ENCODE results near the gene CNTNAP2.
"Not testable (repeated sequence)": the region's sequence is repeated elsewhere in the genome, so short reads cannot be mapped to it uniquely, and the experiment has no call there.

CNTNAP2 gene

DNA sequence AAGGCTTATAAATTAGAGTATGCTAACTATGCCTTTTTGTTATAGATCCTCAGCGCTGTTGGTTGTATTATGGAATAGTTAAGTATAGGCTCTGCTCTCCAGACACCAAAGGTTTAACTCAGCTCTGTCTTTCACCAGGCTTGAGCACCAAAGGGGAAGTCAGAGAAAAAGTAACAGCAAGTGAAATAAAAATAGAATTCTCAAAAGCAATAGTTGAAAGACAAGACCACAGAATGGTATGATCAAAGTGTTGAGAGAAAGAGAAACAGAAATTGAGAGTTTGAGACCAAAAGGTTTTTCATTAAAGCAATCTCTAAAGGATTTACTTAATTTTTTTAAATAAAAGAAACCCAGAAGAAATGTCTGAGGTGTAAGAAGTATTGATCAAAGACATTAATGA lies 1944.1 kb downstream of the CNTNAP2 start:
- no peak for FAIRE-seq

DNA sequence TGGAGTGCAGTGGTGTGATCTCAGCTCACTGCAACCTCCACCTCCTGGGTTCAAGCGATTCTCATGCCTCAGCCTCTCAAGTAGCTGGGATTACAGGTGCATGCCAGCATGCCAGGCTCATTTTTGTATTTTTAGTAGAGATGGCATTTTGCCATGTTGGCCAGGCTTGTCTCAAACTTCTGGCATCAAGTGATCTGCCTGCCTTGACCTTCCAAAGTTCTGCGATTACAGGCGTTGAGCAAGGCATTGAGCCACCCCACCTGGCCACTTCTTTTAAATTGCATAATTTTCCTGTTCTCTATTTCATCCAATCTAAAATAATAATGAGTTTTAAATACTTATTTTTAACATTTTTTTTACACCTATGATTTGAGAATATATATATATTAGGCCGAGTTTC lies 1961.5 kb downstream of the CNTNAP2 start:
- FAIRE-seq: not testable (repeated sequence)

DNA sequence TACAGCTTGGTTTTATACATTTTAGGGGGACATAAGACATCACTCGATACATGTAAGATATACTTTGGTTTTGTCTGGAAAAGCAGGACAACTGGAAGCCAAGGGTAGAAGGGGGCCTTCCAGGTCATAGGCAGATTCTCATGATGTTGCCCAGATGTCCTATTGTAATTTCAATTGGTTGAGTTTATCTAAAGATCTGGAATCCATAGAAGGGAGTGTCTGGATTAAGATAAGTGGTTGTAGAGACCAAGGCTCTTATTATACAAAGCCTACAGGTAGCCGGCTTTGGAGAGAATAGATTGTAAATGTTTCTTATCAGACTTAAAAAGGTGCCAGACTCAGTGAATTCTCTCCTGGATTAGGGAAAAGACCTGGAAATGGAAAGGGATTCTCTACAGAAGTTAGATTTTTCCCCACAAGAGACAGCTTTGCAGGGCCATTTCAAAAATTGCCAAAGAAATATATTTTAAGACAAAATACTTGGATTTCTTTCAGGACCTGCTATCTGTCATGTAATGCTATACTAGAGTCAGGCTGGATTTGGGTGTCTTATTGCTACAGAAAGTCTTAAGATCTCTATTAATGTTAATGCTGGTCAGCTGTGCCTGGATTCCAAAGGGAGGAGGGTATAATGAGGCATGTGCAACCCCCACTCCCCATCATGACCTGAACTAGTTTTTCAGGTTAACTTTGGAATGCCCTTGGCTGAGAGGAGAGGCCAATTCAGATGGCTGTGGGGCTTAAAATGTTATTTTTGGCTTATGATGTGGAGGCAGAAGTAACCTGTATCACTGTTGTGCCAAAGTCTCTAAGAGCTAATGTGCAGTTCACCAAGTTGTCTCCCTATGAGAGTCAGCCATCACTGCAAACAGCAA lies 1962.8 kb downstream of the CNTNAP2 start:
- FAIRE-seq: no peak

DNA sequence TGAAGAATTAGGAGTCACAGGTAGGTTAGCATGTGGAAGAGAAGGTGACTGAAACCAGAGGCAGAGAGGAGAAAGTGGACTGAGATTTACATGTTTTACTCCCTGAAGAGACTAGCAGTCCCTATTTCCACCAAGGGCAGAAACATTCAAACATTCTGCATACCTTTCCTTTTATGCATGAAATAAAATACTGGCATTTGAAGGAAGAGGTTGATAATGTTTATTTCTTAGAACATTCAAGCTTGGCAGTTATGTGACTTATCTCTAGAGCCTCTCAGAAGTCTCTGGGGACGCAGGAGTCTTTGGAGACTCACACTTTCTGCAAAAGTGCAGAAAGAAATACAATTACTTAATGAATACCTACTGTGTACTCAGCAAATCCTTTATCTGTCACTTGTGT lies 1966.8 kb downstream of the CNTNAP2 start:
- FAIRE-seq: no peak

DNA sequence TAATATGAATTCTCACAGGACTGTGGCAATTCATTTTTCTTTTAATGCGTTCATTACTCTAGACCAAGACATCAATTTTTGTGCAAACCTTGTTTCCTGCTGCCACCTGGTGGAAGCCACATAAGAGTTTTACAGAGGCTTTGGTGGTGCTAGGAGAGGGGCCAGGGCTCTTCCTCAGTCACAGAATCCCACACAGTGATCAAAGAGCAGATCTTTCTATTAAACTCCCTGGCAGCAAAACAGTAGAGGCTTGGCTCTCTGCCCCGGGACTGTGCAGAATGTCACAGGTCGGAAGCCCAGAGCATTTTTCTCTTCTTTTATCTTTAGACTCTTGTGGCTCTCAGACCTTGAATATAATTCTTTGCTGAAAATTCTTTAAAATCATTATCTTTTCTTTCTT lies 1967.5 kb downstream of the CNTNAP2 start:
- FAIRE-seq: no peak

DNA sequence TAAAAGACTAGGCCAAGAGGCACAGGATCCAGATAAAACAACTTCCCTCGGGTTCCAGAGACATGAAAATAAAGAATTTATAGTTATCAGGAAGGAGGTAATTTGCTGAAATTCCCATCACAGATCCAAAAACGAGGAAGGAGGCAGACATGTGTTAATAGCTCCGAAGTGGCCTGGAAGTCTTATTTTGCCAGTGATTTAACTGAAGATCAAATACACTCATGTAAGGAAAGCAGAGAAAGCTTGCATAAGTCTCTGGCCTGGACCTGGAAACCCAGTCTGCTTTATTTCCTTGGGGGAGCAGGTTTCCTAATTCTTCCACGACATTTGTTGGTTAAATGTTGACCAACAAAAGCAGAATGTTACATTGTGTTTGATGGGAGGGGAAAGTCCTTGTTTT lies 1975.3 kb downstream of the CNTNAP2 start:
- no peak for FAIRE-seq

DNA sequence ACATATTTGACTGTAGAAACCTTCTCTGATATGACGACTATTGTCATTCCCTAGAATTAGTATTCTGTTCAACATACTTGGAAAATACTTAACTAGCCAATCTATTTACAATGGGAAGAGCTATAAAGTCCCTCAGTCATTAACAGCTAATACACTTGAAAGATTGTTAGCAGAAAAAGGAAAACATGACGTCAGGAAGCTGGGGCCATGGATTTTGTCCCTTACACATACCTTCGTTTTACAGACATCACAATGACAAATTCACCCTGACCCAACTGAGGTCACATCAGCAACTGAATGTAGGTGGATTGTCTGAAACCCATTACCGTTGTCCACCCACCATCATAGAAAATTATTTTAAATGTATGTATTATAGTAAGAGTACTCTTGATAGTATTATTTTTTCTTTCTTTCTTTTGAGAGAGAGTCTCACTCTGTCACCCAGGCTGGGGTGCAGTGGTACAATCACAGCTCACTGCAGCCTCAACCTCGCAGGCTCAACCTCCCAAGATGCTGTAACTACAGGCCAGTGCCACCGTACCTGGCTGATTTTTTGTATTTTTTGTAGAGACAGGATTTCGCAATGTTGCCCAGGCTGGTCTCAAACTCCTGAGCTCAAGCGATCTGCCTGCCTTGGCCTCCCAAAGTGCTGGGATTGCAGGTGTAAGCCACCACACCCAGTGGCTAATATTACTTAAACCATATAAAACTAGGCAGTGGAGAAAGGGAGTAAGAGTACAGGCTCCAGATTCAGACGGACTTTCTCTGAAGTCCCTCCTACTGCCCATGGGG lies 1977.0 kb downstream of the CNTNAP2 start:
- no peak for FAIRE-seq

DNA sequence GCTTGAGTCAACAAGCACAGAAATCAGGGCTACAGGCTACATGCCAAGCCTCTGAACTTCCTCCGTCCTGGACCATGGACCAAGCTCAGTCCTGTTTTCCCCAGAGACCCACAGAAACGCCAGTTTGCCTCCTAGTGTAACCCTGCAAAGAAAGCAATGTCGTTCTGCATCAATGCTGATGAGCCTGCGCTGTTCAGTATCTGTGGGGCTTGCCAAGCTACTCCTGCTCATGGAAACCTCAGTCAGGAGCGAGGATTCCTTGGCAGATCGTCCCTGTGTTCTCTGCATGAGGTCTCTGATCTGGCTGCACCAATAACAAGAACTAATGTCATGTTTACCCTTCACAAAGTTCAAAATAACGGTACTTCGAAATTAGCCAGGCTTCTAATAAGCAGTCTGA lies 1978.5 kb downstream of the CNTNAP2 start:
- no peak for FAIRE-seq

DNA sequence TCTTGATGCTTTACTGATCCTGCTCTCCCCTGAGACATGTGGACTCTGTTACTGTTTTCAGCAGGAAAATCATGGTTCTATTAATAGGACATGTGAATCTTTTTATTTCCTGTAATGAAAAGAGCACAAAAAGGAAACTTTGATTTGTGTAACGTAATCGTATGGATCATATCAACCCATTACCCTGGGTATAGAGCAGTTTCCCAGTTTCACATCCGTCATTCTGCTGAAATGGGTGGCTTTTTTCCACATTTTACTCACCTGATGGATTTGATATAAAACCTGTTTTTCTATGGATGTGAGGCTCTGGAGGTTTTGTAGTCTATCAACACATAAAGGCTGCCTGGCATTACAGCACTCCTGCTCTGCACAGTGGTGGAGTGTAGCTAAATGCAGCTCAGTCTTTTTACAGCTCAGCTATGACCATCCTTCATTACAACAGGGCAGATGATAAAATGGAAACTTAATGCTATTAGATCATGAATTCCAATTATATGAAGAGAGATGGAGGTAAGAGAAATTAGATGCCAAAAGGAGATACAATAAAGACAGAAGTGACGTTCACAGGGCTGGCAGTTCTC lies 1987.6 kb downstream of the CNTNAP2 start:
- no peak for FAIRE-seq

DNA sequence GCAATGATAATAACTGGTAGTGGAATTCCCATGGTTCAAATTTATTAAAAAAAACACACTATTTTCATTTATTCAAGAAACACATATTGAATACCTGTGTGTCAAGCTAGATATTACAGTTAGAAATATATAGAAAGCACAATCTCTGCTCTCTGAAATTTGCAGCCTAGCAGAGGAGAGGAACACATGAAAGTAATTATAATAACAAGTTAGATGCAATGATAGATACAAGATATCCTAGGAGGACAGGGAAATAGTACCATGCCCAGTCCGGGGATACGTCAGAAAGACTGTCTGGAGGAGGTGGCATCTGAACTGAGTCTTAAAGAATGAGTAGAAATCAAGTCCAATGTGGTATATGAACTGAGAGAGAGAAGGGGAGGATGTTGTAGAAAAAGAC lies 1988.3 kb downstream of the CNTNAP2 start:
- FAIRE-seq: no peak

DNA sequence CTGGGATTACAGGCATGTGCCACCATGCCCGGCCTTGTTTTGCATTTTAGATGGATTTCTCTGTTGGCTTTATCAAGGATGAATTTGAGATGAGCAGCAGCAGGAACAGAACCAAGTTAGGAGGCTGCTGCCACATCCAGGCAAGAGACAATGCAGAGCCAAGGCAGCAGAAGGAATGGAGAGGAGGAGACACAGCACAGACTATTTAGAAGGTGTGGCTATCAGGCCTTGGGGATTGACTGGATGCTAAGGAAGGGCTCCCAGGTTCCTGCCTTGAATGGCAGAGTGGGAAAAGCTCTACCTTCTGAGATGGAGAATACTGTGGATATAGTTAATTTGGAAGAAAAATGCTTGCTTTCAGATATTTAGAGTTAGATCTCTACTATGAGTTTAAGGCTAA lies 1989.3 kb downstream of the CNTNAP2 start:
- no peak for FAIRE-seq

DNA sequence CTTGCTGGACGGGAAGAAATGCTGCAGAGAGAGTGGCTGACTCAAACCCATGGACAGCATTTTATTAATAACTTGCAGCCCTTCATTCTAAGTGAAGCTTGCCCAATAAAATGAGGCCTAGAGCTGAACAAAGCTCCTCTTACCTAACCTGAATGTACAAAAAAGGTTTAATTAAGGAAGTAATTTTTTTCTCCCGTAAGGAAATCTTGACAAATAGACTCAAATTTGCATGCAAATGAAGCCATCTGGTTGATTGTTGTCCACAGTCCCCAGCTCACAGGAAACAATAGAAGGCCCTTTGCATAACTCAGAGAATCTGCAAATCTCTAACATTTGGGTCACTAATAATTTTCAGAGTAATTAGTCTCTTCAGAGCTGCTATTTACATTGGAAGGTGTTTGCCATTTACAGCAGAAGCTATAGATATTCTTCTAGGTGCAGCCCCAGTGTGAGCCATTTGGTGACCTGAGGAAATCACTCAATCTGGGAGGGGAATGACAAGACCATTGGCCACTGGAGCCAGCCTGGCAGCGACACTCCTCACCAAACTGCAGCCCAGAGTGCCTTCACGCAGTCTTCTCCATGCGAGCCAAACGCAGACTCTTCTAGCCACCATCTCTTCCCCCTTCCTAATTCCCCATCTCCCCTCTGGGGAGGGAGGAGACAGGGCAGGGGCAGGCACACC lies 1991.0 kb downstream of the CNTNAP2 start:
- FAIRE-seq: no peak

DNA sequence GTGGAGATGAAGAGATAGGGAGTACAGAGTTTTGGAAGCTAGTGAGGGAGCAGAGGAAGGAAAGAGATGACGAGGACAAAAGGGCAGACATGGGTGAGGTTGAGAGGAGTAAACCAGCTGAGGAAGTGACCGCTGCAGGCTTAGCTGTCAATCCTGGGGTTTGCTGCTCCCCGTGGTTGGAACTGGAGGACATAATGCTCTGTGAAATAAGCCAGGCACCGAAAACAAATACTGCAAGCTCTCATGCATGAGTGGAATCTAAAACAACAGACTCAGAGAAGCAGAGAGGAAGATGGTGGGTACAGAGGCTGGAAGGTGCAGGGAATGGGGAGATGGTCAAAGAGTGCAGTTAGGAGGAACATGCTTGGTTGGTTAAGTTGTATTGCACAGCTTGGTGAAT lies 1991.8 kb downstream of the CNTNAP2 start:
- FAIRE-seq: no peak

DNA sequence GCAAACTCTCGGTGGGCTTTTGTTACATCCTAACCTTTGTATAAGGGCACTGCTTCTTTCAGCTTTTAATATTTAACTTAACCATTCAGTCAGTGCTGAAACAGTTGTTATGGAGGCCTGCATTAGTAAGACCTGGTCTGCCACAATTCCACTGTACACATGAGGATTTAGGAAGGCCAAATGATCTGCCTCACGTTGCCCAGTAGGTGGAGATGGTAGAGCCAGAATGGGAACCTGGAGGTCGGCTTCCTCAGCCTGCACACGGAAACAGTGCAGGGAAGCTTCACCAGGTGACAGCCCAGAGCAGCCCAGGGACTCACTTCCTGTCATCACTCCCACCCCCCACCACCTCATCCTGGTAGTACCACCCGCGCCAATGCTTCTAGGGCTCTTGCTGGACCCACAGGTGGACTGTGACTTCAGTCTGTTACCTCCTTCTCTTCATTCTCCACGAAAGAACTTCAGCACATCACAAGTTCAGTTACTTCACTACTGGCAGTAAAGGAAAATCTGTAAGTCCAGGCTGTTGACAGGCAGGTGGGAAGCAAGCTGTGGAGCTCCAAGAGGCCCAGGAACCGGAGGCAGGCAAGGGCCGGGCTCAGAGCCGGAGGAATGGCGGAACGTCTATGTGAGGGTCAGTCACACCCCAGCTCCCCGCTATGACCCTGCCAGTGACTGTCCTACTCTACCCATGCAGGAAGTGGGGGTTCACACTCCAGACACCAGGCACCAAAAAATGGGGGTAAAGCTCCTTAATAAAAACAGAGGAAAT lies 1993.7 kb downstream of the CNTNAP2 start:
- FAIRE-seq: no peak

DNA sequence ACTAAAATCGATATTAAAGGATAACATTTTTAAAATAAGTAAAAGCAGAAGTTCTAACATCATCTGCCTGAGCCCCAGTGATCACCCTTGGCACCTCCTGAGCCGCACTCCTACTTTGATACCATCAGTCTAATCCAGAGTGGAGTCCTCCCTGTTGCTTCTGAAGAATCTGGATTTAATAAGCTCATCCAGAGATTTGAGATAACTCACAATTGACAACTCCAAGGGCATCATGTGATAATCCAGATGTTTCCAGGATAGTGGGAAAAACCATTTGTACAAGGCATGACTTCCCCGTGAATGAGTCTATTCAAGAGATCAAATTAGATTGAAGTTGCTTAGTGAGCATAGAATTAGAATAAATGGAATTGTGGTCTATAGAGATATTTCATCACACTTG lies 1998.2 kb downstream of the CNTNAP2 start:
- no peak for FAIRE-seq

DNA sequence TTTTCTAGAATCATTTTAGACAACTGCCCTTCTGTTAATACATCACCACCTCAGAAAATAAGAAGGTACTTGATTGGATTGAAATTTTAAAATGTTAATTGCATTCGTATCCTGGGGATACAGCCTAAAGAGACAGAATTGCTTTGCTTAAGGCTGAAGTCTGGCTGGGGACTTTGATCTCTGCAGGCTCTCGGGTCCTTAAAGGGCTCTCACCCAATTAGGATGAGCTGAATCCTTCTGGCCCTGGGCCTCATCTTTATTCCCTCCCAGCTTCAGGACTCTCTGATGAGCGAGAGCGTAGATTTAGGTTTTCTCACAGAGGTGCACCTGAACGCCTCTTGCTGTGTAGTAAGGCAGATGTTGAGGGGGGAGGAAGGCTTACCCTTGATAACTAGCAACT lies 1998.7 kb downstream of the CNTNAP2 start:
- no peak for FAIRE-seq

DNA sequence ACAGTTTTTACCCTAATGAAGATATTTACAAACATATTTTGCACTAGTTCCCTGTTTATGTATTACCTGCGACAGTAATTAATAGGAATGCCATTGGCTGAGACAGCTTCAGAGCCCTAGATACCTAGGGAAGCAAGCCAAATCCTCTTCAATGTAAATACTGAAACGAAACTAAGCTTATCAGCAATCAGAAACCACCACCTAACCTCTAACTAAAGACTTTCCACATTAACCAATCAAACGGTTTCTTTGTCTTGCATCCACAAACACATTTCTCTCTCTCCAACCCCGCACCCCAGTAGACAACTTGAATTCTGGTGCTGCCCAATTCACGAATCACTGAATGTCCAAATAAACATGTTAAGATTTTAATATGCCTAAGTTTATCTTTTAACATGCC lies 1999.6 kb downstream of the CNTNAP2 start:
- no peak for FAIRE-seq

DNA sequence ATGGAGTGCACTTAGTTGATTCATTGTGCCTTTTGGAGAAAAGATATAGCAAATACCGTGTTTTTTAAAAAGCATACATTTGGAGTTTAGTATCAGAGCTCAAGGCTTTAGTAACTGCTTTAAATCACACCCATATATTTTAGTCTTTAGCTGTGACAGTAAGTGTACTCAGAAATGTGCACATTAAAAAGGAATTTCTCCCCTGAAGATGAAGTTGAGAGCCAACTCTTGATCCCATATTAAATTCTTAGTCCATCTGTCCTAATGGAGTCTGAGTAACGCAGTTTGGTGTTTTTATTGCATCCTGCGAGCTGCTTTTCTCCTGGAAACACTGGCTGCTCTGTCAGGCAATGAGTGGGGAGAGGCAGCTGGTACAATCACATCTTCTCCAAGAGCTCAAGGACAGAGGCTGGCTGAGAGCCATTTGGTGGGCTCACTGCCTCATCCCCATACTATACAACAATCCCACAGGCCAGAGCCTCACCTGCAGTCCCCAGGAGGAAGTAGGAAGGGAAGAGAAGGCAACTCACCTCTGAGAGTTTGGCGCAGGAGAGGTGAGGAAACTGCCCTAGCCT lies 2000.3 kb downstream of the CNTNAP2 start:
- FAIRE-seq: no peak

DNA sequence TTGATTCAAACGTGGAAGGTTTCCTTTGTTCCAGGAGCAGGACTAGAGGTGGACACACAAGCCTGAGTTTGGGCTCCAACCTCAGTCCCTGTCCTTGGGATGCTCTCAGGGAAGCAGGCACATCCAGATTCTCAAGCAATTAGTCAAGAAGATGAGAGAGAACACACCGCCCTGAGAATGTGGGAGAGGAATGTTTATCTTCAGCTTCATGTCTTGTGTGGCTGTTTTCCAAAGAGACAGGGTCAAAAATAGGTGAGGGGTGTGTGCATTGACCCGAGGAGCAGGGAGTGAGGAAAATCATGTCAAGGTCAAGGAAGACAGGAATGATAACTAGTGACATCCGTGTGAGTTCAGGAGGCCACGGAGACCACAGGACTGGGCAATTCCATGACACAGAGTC lies 2001.8 kb downstream of the CNTNAP2 start:
- no peak for FAIRE-seq

DNA sequence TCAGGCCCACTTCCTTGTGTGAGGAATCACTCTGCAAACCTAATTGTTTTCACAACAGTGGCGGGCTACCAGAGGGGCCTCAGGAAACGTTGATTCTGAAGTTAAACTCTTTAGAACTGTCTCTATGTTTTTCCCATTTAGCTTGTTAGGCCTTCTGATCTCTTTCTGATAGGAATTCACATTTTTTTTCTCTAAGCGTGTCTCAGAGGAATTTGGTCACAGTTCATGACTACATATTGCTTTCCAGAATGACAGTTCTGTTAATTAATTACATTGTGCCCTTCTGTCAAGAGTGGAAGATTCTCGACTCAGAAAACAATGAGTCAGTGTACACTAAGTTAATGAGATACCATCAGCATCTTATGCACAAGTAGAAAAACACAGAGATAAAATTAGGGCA lies 2004.8 kb downstream of the CNTNAP2 start:
- FAIRE-seq: no peak

DNA sequence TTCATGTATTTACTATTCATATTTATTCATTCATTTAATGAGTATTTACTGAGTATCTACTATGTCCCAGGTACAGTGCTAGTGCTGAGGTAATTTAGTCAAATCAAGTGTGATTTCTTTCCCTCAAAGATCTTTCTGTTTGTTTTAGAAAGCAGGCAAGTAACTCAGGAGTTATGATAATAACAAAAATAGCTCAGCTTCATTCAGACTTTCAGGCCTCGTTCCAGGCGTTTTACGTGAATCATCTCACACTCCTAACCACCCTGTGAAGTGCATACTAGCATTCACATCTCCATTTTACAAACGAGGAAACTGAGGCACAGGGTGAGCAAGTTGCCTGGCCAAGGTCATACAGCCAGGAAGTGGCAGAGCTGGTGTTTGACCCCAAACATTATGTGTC lies 2005.2 kb downstream of the CNTNAP2 start:
- FAIRE-seq: no peak

DNA sequence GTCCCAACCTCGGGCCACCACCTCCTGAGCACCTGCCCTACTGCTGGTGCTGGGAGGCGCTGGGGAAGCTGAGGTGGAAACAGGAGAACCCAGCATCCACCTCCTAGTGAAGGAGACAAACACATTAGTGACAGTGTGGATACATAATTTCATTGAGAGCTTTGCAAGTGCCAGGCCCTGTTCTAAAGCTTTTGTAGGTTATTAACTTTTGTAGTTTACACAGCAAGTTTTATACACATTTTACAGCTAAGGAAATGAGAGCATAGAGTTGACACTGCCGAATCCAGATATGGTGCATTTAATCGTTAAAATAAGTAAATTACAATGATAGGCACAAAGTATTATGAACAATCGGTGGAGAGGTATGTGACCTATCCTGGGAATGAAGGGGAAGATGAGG lies 2007.9 kb downstream of the CNTNAP2 start:
- FAIRE-seq: no peak
